ENCODE measurements around the gene SLC35F5. TPM values are rescaled to one million over a fixed set of nuclear protein-coding genes. Genes with fewer than 3 reads are reported as not detected.

SLC35F5 gene
- total and polyA plus RNA-seq, 2 of the 13 experiments (the other 11 are each of a cell fraction or from before 2014, with no cell fraction given) = 139 to 174 TPM

DNA sequence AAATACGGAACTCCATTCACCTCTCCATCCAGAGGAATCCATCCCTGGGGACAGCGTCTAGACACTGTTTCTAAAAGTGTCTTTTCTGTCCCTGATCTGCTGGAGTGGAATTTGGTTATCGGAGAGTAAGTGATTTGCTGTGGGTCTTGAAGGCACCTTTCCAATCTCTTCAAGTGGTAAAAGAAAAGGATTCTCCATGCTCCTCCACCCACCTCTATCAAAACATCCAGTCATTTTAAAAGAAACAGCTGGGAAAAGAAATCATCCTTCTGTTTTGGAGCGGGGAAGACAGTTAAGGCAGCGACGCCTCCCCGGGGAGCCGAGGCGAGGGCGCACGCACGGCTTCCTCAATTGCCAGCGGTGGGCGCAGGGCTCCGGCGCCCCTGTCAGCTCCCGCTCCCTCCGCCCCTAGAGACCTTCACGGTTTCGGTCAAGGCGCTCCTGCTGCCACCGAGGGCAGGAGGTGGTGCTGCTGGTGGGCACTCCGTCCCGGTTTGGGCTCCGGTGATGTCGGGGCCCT lies 547 bp downstream of the SLC35F5 start (continued):
- TF ChIP-seq, protein P1, sequence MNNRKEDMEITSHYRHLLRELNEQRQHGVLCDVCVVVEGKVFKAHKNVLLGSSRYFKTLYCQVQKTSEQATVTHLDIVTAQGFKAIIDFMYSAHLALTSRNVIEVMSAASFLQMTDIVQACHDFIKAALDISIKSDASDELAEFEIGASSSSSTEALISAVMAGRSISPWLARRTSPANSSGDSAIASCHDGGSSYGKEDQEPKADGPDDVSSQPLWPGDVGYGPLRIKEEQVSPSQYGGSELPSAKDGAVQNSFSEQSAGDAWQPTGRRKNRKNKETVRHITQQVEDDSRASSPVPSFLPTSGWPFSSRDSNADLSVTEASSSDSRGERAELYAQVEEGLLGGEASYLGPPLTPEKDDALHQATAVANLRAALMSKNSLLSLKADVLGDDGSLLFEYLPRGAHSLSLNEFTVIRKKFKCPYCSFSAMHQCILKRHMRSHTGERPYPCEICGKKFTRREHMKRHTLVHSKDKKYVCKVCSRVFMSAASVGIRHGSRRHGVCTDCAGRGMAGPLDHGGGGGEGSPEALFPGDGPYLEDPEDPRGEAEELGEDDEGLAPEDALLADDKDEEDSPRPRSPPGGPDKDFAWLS (CRISPR knock-in tag; IDR thresholded peaks at IDR 0.05; ENCODE audit: borderline replicate concordance) = no peak
- TF ChIP-seq, protein P2, sequence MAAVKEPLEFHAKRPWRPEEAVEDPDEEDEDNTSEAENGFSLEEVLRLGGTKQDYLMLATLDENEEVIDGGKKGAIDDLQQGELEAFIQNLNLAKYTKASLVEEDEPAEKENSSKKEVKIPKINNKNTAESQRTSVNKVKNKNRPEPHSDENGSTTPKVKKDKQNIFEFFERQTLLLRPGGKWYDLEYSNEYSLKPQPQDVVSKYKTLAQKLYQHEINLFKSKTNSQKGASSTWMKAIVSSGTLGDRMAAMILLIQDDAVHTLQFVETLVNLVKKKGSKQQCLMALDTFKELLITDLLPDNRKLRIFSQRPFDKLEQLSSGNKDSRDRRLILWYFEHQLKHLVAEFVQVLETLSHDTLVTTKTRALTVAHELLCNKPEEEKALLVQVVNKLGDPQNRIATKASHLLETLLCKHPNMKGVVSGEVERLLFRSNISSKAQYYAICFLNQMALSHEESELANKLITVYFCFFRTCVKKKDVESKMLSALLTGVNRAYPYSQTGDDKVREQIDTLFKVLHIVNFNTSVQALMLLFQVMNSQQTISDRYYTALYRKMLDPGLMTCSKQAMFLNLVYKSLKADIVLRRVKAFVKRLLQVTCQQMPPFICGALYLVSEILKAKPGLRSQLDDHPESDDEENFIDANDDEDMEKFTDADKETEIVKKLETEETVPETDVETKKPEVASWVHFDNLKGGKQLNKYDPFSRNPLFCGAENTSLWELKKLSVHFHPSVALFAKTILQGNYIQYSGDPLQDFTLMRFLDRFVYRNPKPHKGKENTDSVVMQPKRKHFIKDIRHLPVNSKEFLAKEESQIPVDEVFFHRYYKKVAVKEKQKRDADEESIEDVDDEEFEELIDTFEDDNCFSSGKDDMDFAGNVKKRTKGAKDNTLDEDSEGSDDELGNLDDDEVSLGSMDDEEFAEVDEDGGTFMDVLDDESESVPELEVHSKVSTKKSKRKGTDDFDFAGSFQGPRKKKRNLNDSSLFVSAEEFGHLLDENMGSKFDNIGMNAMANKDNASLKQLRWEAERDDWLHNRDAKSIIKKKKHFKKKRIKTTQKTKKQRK (IDR thresholded peaks at IDR 0.05; ENCODE audit: low read length) = no peak
- TF ChIP-seq ZNF232 (CRISPR knock-in tag; IDR thresholded peaks at IDR 0.05; ENCODE audit: borderline replicate concordance) (no peak), ZNF251 (CRISPR knock-in tag; IDR thresholded peaks at IDR 0.05) (no peak), KLF12 (CRISPR knock-in tag; IDR thresholded peaks at IDR 0.05; ENCODE audit: borderline replicate concordance) (no peak), ZNF577 (CRISPR knock-in tag; IDR thresholded peaks at IDR 0.05; ENCODE audit: borderline replicate concordance, low read depth) (no peak), KLF15 (CRISPR knock-in tag; IDR thresholded peaks at IDR 0.05; ENCODE audit: borderline replicate concordance) (0 out of 2 replicates have a peak, but pooled peaks have one; percentile 18), IKZF4 (CRISPR knock-in tag; IDR thresholded peaks at IDR 0.05; ENCODE audit: borderline replicate concordance, low read depth, not compliant biosample characterization) (peak; percentile 81), ZNF33B (CRISPR knock-in tag; IDR thresholded peaks at IDR 0.05) (peak; percentile 87; the same call in 1 of the 2 replicates), CBX5 (CRISPR knock-in tag; IDR thresholded peaks at IDR 0.05; ENCODE audit: borderline replicate concordance) (0 out of 2 replicates have a peak, but pooled peaks have one; percentile 10)
- TF ChIP-seq, protein P3, sequence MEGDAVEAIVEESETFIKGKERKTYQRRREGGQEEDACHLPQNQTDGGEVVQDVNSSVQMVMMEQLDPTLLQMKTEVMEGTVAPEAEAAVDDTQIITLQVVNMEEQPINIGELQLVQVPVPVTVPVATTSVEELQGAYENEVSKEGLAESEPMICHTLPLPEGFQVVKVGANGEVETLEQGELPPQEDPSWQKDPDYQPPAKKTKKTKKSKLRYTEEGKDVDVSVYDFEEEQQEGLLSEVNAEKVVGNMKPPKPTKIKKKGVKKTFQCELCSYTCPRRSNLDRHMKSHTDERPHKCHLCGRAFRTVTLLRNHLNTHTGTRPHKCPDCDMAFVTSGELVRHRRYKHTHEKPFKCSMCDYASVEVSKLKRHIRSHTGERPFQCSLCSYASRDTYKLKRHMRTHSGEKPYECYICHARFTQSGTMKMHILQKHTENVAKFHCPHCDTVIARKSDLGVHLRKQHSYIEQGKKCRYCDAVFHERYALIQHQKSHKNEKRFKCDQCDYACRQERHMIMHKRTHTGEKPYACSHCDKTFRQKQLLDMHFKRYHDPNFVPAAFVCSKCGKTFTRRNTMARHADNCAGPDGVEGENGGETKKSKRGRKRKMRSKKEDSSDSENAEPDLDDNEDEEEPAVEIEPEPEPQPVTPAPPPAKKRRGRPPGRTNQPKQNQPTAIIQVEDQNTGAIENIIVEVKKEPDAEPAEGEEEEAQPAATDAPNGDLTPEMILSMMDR (CRISPR knock-in tag; IDR thresholded peaks at IDR 0.05) = peak; percentile 44; the same call in 1 of the 2 replicates
- TF ChIP-seq, protein P4, sequence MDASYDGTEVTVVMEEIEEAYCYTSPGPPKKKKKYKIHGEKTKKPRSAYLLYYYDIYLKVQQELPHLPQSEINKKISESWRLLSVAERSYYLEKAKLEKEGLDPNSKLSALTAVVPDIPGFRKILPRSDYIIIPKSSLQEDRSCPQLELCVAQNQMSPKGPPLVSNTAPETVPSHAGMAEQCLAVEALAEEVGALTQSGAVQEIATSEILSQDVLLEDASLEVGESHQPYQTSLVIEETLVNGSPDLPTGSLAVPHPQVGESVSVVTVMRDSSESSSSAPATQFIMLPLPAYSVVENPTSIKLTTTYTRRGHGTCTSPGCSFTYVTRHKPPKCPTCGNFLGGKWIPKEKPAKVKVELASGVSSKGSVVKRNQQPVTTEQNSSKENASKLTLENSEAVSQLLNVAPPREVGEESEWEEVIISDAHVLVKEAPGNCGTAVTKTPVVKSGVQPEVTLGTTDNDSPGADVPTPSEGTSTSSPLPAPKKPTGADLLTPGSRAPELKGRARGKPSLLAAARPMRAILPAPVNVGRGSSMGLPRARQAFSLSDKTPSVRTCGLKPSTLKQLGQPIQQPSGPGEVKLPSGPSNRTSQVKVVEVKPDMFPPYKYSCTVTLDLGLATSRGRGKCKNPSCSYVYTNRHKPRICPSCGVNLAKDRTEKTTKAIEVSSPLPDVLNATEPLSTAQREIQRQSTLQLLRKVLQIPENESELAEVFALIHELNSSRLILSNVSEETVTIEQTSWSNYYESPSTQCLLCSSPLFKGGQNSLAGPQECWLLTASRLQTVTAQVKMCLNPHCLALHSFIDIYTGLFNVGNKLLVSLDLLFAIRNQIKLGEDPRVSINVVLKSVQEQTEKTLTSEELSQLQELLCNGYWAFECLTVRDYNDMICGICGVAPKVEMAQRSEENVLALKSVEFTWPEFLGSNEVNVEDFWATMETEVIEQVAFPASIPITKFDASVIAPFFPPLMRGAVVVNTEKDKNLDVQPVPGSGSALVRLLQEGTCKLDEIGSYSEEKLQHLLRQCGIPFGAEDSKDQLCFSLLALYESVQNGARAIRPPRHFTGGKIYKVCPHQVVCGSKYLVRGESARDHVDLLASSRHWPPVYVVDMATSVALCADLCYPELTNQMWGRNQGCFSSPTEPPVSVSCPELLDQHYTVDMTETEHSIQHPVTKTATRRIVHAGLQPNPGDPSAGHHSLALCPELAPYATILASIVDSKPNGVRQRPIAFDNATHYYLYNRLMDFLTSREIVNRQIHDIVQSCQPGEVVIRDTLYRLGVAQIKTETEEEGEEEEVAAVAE (CRISPR knock-in tag; IDR thresholded peaks at IDR 0.05; ENCODE audit: borderline replicate concordance) = no peak
- TF ChIP-seq, protein P5, sequence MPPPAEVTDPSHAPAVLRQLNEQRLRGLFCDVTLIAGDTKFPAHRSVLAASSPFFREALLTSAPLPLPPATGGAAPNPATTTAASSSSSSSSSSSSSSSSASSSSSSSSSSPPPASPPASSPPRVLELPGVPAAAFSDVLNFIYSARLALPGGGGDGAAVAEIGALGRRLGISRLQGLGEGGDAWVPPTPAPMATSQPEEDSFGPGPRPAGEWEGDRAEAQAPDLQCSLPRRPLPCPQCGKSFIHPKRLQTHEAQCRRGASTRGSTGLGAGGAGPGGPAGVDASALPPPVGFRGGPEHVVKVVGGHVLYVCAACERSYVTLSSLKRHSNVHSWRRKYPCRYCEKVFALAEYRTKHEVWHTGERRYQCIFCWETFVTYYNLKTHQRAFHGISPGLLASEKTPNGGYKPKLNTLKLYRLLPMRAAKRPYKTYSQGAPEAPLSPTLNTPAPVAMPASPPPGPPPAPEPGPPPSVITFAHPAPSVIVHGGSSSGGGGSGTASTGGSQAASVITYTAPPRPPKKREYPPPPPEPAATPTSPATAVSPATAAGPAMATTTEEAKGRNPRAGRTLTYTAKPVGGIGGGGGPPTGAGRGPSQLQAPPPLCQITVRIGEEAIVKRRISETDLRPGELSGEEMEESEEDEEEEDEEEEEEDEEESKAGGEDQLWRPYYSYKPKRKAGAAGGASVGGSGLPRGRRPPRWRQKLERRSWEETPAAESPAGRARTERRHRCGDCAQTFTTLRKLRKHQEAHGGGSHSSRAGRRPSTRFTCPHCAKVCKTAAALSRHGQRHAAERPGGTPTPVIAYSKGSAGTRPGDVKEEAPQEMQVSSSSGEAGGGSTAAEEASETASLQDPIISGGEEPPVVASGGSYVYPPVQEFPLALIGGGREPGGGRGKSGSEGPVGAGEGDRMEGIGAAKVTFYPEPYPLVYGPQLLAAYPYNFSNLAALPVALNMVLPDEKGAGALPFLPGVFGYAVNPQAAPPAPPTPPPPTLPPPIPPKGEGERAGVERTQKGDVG (CRISPR knock-in tag; IDR thresholded peaks at IDR 0.05; ENCODE audit: borderline replicate concordance) = no peak
